Brain microvascular endothelial cell (primary cell): ENCODE data around the gene FGF12.

Source experiments
- DNase-seq: peaks from one replicate; pipeline ENCODE4 v3.0.0-alpha.2; 2020
- H3K27ac ChIP-seq: fragments of 250-450 bp; sonication (Bioruptor Pico); 2 replicates; pipeline ENCODE4 v1.5.1; 2020; ENCODE audit warnings: mild to moderate bottlenecking, moderate library complexity
- H3K27me3 ChIP-seq: fragments of 250-450 bp; sonication (Bioruptor Pico); replicated peaks from 2 replicates; pipeline ENCODE4 v1.5.1; 2020; ENCODE audit warnings: mild to moderate bottlenecking
- H3K36me3 ChIP-seq: fragments of 250-450 bp; sonication (Bioruptor Pico); replicated peaks from 2 replicates; pipeline ENCODE4 v1.5.1; 2020; ENCODE audit warnings: mild to moderate bottlenecking
- H3K4me3 ChIP-seq: 2 replicates; pipeline ENCODE4 v1.5.1; 2011; ENCODE audit warnings: low read depth, mild to moderate bottlenecking, control low read depth, low read length, moderate library complexity
- in situ Hi-C: cut with HindIII; loops from 2 replicates; pipeline ENCODE4 v1.10.0; 2017; ENCODE audit warnings: low sequenced_read_pairs, low pct_ligation_motif_present
- TF ChIP-seq, protein P1 (sequence below): IDR thresholded peaks from 2 replicates; pipeline ENCODE4 v1.5.1; 2011; ENCODE audit warnings: low read depth, mild to moderate bottlenecking, moderate library complexity, low read length, control low read depth, inconsistent platforms; ENCODE audit errors: missing control alignments

Gene FGF12

GRCh38 chr3:192395506-192395905, 331.8 kb downstream of the FGF12 start:
- TF ChIP-seq, protein P1, sequence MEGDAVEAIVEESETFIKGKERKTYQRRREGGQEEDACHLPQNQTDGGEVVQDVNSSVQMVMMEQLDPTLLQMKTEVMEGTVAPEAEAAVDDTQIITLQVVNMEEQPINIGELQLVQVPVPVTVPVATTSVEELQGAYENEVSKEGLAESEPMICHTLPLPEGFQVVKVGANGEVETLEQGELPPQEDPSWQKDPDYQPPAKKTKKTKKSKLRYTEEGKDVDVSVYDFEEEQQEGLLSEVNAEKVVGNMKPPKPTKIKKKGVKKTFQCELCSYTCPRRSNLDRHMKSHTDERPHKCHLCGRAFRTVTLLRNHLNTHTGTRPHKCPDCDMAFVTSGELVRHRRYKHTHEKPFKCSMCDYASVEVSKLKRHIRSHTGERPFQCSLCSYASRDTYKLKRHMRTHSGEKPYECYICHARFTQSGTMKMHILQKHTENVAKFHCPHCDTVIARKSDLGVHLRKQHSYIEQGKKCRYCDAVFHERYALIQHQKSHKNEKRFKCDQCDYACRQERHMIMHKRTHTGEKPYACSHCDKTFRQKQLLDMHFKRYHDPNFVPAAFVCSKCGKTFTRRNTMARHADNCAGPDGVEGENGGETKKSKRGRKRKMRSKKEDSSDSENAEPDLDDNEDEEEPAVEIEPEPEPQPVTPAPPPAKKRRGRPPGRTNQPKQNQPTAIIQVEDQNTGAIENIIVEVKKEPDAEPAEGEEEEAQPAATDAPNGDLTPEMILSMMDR: no peak
- DNase-seq: no peak
- no peaks in the 10 kb centered on the region for H3K36me3 ChIP-seq
- no peaks in the 10 kb centered on the region for H3K27me3 ChIP-seq
- H3K27ac ChIP-seq: no peak overlapping the region
- in situ Hi-C loops: no loop called here
- no peak overlapping the region for H3K4me3 ChIP-seq

GRCh38 chr3:192392986-192393385, 334.4 kb downstream of the FGF12 start:
- Histone ChIP-seq H3K36me3 (no peaks in the 10 kb centered on the region), H3K27me3 (no peaks in the 10 kb centered on the region), H3K27ac (no peak overlapping the region), H3K4me3 (no peak overlapping the region)
- no peak for DNase-seq
- TF ChIP-seq, protein P1: no peak
- in situ Hi-C loops: no loop called here

GRCh38 chr3:192382861-192383260, 344.5 kb downstream of the FGF12 start:
- Histone ChIP-seq H3K4me3 (no peak overlapping the region), H3K36me3 (no peaks in the 10 kb centered on the region), H3K27ac (no peak overlapping the region), H3K27me3 (no peaks in the 10 kb centered on the region)
- in situ Hi-C loops: no loop called here
- TF ChIP-seq, protein P1: no peak
- no peak for DNase-seq

GRCh38 chr3:192373586-192373985, 353.8 kb downstream of the FGF12 start:
- in situ Hi-C loops: no loop called here
- Histone ChIP-seq H3K27me3 (no peaks in the 10 kb centered on the region), H3K27ac (no peak overlapping the region), H3K36me3 (no peaks in the 10 kb centered on the region), H3K4me3 (no peak overlapping the region)
- TF ChIP-seq, protein P1: no peak
- DNase-seq: no peak

- TF ChIP-seq, protein P1: no peak
- no peak overlapping the region for H3K4me3 ChIP-seq
- H3K36me3 ChIP-seq: no peaks in the 10 kb centered on the region
- H3K27ac ChIP-seq: no peak overlapping the region
- no peaks in the 10 kb centered on the region for H3K27me3 ChIP-seq
- in situ Hi-C loops: no loop called here
- no peak for DNase-seq
Observed at GRCh38 chr3:192373032-192373431, 354.3 kb downstream of the FGF12 start.

DNA sequence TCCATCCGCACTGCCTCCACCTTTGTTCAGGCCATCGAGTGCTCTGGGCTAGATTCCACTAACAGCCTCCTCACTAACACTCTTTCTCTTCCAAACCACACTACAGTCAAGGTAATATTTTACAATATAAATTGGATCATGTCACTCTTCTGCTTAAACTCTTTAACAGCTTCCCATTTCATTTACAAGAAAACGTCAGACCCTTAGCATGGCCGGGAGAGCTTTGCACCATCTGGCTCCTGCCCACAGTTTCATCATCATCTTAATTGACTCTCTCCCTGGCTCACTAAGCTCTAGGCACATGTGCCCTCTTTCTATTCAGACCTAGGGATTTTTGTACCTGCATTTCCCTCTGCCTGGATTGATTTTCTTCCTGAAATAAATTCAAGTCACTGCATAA, 354.7 kb downstream of the FGF12 start:
- no peak overlapping the region for H3K4me3 ChIP-seq
- in situ Hi-C loops: no loop called here
- TF ChIP-seq, protein P1: no peak
- H3K27me3 ChIP-seq: no peaks in the 10 kb centered on the region
- H3K36me3 ChIP-seq: no peaks in the 10 kb centered on the region
- DNase-seq: no peak
- H3K27ac ChIP-seq: no peak overlapping the region
